HepG2 (cell line): ENCODE measurements around the gene APOL4. TPM values are rescaled to one million over a fixed set of nuclear protein-coding genes. Genes with fewer than 3 reads are reported as not detected.

Experiments used
- ATAC-seq: fragments of 200-7000 bp; cut with Tn5 transposase; 3 replicates; pipeline ENCODE4 v1.9.1; 2020; ENCODE audit warnings: mild to moderate bottlenecking, moderate library complexity
- BruUV-seq: library from RNA; stranded (reverse); fragments of 400-500 nt; replicated peaks from 2 replicates; lab custom pipeline; 2021; lab: Mats Ljungman, UMichigan
- CTCF ChIA-PET: fragments of 300-600 bp; formaldehyde crosslinking; extraction: SDS; loops from one replicate; lab custom pipeline; 2021; ENCODE audit warnings: low total read pairs, inconsistent platforms, low intra/inter-chr PET ratio; lab: Yijun Ruan, JAX
- POLR2A ChIA-PET: fragments of 350-600 bp; sonication (Branson Sonifier 250); formaldehyde crosslinking; loops from one replicate; lab custom pipeline; 2020; ENCODE audit warnings: antibody characterized with exemption, inconsistent platforms; lab: Yijun Ruan, JAX
- DNase-seq: peaks from one replicate; pipeline ENCODE4 v3.0.0-alpha.2; 2015; ENCODE audit warnings: low spot score
- FAIRE-seq: peaks from 3 replicates; lab custom pipeline; 2011; peaks lifted over from hg19 to GRCh38; lab: Jason Lieb, UNC
- H2AFZ ChIP-seq: one replicate; pipeline ENCODE4 v1.6.1; 2011; ENCODE audit warnings: low read length, inconsistent platforms
- H3K27ac ChIP-seq: fragments of 300-600 bp; 3 replicates; pipeline ENCODE4 v1.8.0; 2011; ENCODE audit warnings: mixed run types, mild to moderate bottlenecking, mixed read lengths, low read length, inconsistent platforms; ENCODE audit not compliant: insufficient read depth; ENCODE audit errors: extremely low read length
- H3K27me3 ChIP-seq, 2 experiments: fragments of 200-600 bp in 1 of 2; 2 replicates in 1 of 2; 3 replicates in 1 of 2; pipeline versions ENCODE4 v1.6.0 to v1.8.0; 2011; ENCODE audit warnings: low read length in 2 of 2, mild to moderate bottlenecking in 2 of 2, moderate library complexity in 2 of 2, inconsistent platforms in 1 of 2; ENCODE audit not compliant: insufficient read depth in 2 of 2, control insufficient read depth in 1 of 2
- H3K36me3 ChIP-seq, 2 experiments: fragments of 200-600 bp in 1 of 2; replicated peaks in 1 of 2; 2 replicates in 1 of 2; 3 replicates in 1 of 2; pipeline versions ENCODE4 v1.5.1 to v1.8.0; 2011; ENCODE audit warnings: low read length in 2 of 2, inconsistent platforms in 1 of 2; ENCODE audit not compliant: insufficient read depth in 2 of 2, control insufficient read depth in 1 of 2
- H3K4me1 ChIP-seq: 2 replicates; pipeline ENCODE4 v1.5.1; 2012; ENCODE audit warnings: low read length, inconsistent platforms; ENCODE audit not compliant: insufficient read depth
- H3K4me2 ChIP-seq: 2 replicates; pipeline ENCODE4 v1.6.0; 2011; ENCODE audit warnings: low read depth, low read length, inconsistent platforms
- H3K4me3 ChIP-seq, 3 experiments: fragments of 200-600 bp in 1 of 3; sonication (generic), shearing (Covaris generic) in 1 of 3; replicated peaks in 1 of 3; 2 replicates each; pipeline ENCODE4 v1.5.1; 2011 to 2016; ENCODE audit warnings: low read length in 3 of 3, inconsistent platforms in 2 of 3, low read depth in 2 of 3, mild to moderate bottlenecking in 2 of 3, control low read depth in 1 of 3, mixed read lengths in 1 of 3; ENCODE audit not compliant: insufficient read depth in 1 of 3
- H3K79me2 ChIP-seq: one replicate; pipeline ENCODE4 v1.6.1; 2011; ENCODE audit warnings: low read length, inconsistent platforms; ENCODE audit not compliant: insufficient read depth
- H3K9ac ChIP-seq: 2 replicates; pipeline ENCODE4 v1.6.0; 2011; ENCODE audit warnings: mild to moderate bottlenecking, low read depth, low read length, inconsistent platforms; ENCODE audit not compliant: insufficient read depth
- H3K9me3 ChIP-seq: 2 replicates; pipeline ENCODE4 v1.5.1; 2012; ENCODE audit warnings: mild to moderate bottlenecking, low read length
- H4K20me1 ChIP-seq: 2 replicates; pipeline ENCODE4 v1.6.0; 2011; ENCODE audit warnings: inconsistent platforms, mild to moderate bottlenecking, low read length, moderate library complexity; ENCODE audit not compliant: insufficient read depth
- CBX1 ChIP-seq: IDR thresholded peaks from one replicate; pipeline ENCODE4 v1.6.1; 2016; ENCODE audit warnings: antibody characterized with exemption, low read depth
- HNF4A ChIP-seq: sonication (generic); formaldehyde crosslinking; IDR thresholded peaks from 2 replicates; pipeline ENCODE4 v1.4.0; 2020; ENCODE audit warnings: missing genetic modification reagents
- HNRNPL ChIP-seq: fragments of 200-400 bp; formaldehyde crosslinking; IDR thresholded peaks from 2 replicates; pipeline ENCODE4 v1.6.1; 2017; ENCODE audit warnings: mild to moderate bottlenecking, low read depth, low read length
- KDM2A ChIP-seq: sonication (generic); formaldehyde crosslinking; IDR thresholded peaks from 2 replicates; pipeline ENCODE4 v1.4.0; 2020; ENCODE audit warnings: low read depth, missing genetic modification reagents, borderline replicate concordance
- NFATC3 ChIP-seq: sonication (generic); formaldehyde crosslinking; IDR thresholded peaks from 2 replicates; pipeline ENCODE4 v1.5.1; 2020; ENCODE audit warnings: mild to moderate bottlenecking, missing genetic modification reagents
- RAD21 ChIP-seq: fragments of 450-650 bp; formaldehyde crosslinking; IDR thresholded peaks from 2 replicates; pipeline ENCODE4 v1.5.0; 2020; ENCODE audit warnings: mild to moderate bottlenecking
- THAP11 ChIP-seq: IDR thresholded peaks from 2 replicates; pipeline ENCODE4 v1.6.1; 2016; ENCODE audit warnings: missing biosample characterization, missing genetic modification reagents
- ZBTB42 ChIP-seq: sonication (generic); formaldehyde crosslinking; IDR thresholded peaks from 2 replicates; pipeline ENCODE4 v1.5.0; 2020; ENCODE audit warnings: mild to moderate bottlenecking, missing genetic modification reagents
- ZBTB7B ChIP-seq: sonication (generic); formaldehyde crosslinking; IDR thresholded peaks from 2 replicates; pipeline ENCODE4 v1.4.0; 2020; ENCODE audit warnings: missing genetic modification reagents
- ZFP36L2 ChIP-seq: sonication (generic); formaldehyde crosslinking; IDR thresholded peaks from 2 replicates; pipeline ENCODE4 v1.4.0; 2020; ENCODE audit warnings: missing genetic modification reagents
- ZNF33B ChIP-seq: sonication (generic); formaldehyde crosslinking; IDR thresholded peaks from 2 replicates; pipeline ENCODE4 v1.5.1; 2020; ENCODE audit warnings: mild to moderate bottlenecking, missing genetic modification reagents
- ZNF839 ChIP-seq: sonication (generic); formaldehyde crosslinking; IDR thresholded peaks from 2 replicates; pipeline ENCODE4 v1.4.0; 2020; ENCODE audit warnings: missing genetic modification reagents, mild to moderate bottlenecking, borderline replicate concordance
- ZSCAN30 ChIP-seq: sonication (generic); formaldehyde crosslinking; IDR thresholded peaks from 2 replicates; pipeline ENCODE4 v1.5.0; 2020; ENCODE audit warnings: mild to moderate bottlenecking, missing genetic modification reagents
- WGBS: methylation state at CpG from one replicate; pipeline ENCODE4 v1.1.6; 2017; ENCODE audit warnings: low lambda C conversion rate; 5-methylcytosine and 5-hydroxymethylcytosine counted together
- in situ Hi-C: cut with HindIII; loops from 2 replicates; pipeline ENCODE4 v1.10.0; 2017; ENCODE audit warnings: low pct_unique_long_range_greater_than_20kb; ENCODE audit not compliant: extremely low pct_ligation_motif_present
- intact Hi-C: fragments of 100-400 bp; cut with micrococcal nuclease; formaldehyde crosslinking; loops from one replicate; pipeline ENCODE4 v1.10.0; 2022; ENCODE audit not compliant: unreplicated experiment
- polyA plus RNA-seq, 8 experiments: library from polyadenylated mRNA; depleted of rRNA in 3 of 8; stranded (reverse) in 7 of 8; unstranded in 1 of 8; fragments of >200 nt; fragmentation: Illumina TruSeq in 4 of 8; extraction: Trizol in 4 of 8; gene quantifications; 2 replicates each; pipeline versions ENCODE4 v1.2.1 to v1.2.3, GENCODE V29; 2011 to 2016; ENCODE audit warnings: low read depth in 4 of 8, missing spikeins in 1 of 8, mixed read lengths in 1 of 8; ENCODE audit not compliant: insufficient read depth in 1 of 8
- total RNA-seq, 5 experiments: library from RNA; depleted of rRNA; stranded (reverse); fragments of >200 nt; fragmentation: Illumina TruSeq; extraction: Trizol; gene quantifications; 2 replicates each; pipeline ENCODE4 v1.2.3, GENCODE V29; 2016; ENCODE audit warnings: low read depth in 1 of 5
- TF ChIP-seq, protein P1 (sequence below): IDR thresholded peaks from 2 replicates; pipeline ENCODE4 v1.6.1; 2016; ENCODE audit warnings: missing compliant biosample characterization, missing genetic modification reagents, borderline replicate concordance
- TF ChIP-seq, protein P2 (sequence below): sonication (generic); formaldehyde crosslinking; IDR thresholded peaks from 2 replicates; pipeline ENCODE4 v1.4.0; 2020; ENCODE audit warnings: mild to moderate bottlenecking, missing genetic modification reagents

APOL4 gene
- total and polyA plus RNA-seq, 2 of the 13 experiments (the other 11 are each of a cell fraction or from before 2014, with no cell fraction given) = 0.77 to 2.8 TPM

DNA sequence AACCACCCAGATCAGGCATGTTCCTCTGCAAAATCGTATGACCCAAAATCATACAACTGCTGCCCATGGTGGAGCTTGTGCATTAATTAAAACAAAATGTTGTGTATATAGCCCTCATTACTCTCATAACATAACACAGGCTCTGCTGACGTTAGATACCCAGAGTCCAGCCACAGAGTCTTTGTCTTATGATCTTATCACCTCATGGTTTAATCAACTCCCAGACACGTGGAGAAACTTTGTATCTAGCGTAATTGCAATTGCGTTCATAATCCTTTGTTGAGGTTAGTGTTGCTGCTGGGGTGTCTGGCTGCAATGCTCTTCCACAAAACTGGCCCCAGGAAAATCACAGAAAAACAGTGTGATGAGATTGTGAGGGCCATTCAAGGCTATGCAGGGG is 46.3 kb upstream of the APOL4 start:
- no peaks in the 10 kb centered on the region for H4K20me1 ChIP-seq
- H3K9me3 ChIP-seq = no peaks in the 10 kb centered on the region
- no peak overlapping the region for H3K4me2 ChIP-seq
- no peak overlapping the region for H3K9ac ChIP-seq
- TF ChIP-seq, protein P1, sequence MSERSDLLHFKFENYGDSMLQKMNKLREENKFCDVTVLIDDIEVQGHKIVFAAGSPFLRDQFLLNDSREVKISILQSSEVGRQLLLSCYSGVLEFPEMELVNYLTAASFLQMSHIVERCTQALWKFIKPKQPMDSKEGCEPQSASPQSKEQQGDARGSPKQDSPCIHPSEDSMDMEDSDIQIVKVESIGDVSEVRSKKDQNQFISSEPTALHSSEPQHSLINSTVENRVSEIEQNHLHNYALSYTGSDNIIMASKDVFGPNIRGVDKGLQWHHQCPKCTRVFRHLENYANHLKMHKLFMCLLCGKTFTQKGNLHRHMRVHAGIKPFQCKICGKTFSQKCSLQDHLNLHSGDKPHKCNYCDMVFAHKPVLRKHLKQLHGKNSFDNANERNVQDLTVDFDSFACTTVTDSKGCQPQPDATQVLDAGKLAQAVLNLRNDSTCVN (CRISPR knock-in tag) = no peak
- TF ChIP-seq CBX1 = no peak
- no peak for TF ChIP-seq ZBTB7B (CRISPR knock-in tag)
- TF ChIP-seq, protein P2, sequence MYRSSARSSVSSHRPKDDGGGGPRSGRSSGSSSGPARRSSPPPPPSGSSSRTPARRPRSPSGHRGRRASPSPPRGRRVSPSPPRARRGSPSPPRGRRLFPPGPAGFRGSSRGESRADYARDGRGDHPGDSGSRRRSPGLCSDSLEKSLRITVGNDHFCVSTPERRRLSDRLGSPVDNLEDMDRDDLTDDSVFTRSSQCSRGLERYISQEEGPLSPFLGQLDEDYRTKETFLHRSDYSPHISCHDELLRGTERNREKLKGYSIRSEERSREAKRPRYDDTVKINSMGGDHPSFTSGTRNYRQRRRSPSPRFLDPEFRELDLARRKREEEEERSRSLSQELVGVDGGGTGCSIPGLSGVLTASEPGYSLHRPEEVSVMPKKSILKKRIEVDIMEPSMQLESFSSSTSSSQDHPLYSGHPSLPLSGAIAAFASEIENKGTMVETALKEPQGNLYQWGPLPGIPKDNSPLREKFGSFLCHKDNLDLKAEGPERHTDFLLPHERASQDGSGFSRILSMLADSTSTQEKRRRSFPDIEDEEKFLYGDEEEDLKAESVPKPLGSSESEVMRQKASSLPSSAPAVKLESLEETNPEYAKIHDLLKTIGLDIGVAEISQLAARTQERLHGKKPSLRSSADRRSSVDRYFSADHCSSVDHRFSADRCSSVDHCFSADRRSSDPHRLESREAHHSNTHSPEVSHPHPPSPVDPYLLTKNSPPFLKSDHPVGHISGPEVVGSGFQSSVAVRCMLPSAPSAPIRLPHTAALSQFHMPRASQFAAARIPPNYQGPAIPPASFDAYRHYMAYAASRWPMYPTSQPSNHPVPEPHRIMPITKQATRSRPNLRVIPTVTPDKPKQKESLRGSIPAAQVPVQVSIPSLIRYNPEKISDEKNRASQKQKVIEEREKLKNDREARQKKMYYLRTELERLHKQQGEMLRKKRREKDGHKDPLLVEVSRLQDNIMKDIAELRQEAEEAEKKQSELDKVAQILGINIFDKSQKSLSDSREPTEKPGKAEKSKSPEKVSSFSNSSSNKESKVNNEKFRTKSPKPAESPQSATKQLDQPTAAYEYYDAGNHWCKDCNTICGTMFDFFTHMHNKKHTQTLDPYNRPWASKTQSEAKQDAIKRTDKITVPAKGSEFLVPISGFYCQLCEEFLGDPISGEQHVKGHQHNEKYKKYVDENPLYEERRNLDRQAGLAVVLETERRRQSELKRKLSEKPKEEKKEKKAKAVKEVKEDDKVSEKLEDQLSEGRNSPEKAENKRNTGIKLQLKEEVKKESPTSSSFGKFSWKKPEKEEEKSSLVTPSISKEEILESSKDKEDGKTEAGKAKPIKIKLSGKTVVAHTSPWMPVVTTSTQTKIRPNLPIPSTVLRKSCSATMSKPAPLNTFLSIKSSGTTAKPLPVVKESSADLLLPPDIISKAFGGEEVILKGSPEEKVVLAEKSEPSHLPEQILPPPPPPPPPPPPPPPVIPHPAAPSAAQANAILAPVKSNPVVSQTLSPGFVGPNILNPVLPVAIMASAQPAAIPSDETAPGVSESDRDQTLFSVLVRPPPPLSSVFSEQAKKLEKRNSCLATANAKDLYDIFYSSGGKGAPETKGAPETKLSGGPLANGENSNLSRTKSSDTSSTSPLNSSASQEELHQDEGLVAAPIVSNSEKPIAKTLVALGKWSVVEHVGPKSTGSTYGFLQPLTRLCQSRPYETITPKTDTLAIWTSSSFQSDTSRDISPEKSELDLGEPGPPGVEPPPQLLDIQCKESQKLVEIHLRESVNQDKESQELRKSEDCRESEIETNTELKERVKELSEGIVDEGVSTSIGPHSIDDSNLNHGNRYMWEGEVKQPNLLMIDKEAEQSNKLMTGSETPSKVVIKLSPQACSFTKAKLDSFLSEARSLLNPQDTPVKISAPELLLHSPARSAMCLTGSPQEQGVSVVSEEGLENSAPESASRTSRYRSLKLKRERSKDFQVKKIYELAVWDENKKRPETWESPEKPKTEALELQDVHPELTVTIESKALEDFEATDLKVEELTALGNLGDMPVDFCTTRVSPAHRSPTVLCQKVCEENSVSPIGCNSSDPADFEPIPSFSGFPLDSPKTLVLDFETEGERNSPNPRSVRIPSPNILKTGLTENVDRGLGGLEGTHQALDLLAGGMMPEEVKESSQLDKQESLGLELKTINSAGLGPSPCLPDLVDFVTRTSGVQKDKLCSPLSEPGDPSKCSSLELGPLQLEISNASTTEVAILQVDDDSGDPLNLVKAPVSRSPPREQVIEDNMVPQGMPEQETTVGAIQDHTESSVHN = no peak
- TF ChIP-seq THAP11 (CRISPR knock-in tag) = no peak
- no peak for TF ChIP-seq ZFP36L2 (CRISPR knock-in tag)
- no peak for TF ChIP-seq KDM2A
- TF ChIP-seq HNF4A = no peak
- TF ChIP-seq ZSCAN30 (CRISPR knock-in tag) = no peak
- no peak for TF ChIP-seq ZNF33B (CRISPR knock-in tag)
- no peak for TF ChIP-seq NFATC3 (CRISPR knock-in tag)
- TF ChIP-seq RAD21 = no peak
- TF ChIP-seq ZBTB42 = no peak
- TF ChIP-seq ZNF839 (CRISPR knock-in tag) = no peak
- TF ChIP-seq HNRNPL = no peak
- H3K27me3 ChIP-seq = no peaks in the 10 kb centered on the region; a peak in 1 of 5 replicates
- no peaks in the 10 kb centered on the region for H3K36me3 ChIP-seq
- H3K4me1 ChIP-seq = peaks cover 73% of the 10 kb centered on the region
- H3K4me3 ChIP-seq = no peak overlapping the region
- H3K27ac ChIP-seq = no peak overlapping the region
- intact Hi-C loops = no loop called here
- peaks cover 4% of the 10 kb centered on the region for H3K79me2 ChIP-seq
- BruUV-seq = no TSS peak
- CTCF ChIA-PET = no interaction called here
- WGBS = 98% methylated on average over 5 of the region's 5 CpGs
- H2AFZ ChIP-seq = no peak overlapping the region
- DNase-seq (no peak), ATAC-seq (no peak), FAIRE-seq (no peak)
- POLR2A ChIA-PET = no interaction called here
- in situ Hi-C loops = no loop called here
